AG04450 (cell line): ENCODE results near the gene CUTC. TPM values are rescaled to one million over a fixed set of nuclear protein-coding genes. Genes with fewer than 3 reads are reported as not detected.
A peak's percentile ranks its signal among the peaks of the same experiment; 100 is the strongest.

Source experiments
- CTCF ChIA-PET: fragments of 300-600, 350-600 bp; formaldehyde crosslinking; extraction: SDS; loops from one replicate; lab custom pipeline; 2022; ENCODE audit warnings: antibody characterized with exemption, inconsistent platforms; lab: Charles Lee
- POLR2A ChIA-PET: fragments of 350-600 bp; formaldehyde crosslinking; extraction: SDS; loops from one replicate; lab custom pipeline; 2021; ENCODE audit warnings: antibody characterized with exemption, inconsistent platforms; lab: Yijun Ruan, JAX
- DNase-seq: peaks from one replicate; pipeline ENCODE4 v3.0.0-alpha.2; 2011; ENCODE audit warnings: low read depth, low spot score
- H3K27ac ChIP-seq: one replicate; pipeline ENCODE4 v1.5.1; 2012; ENCODE audit warnings: low read depth, low read length, control low read depth
- H3K27me3 ChIP-seq: one replicate; pipeline ENCODE4 v1.6.0; 2012; ENCODE audit warnings: low read length; ENCODE audit not compliant: control insufficient read depth, insufficient read depth
- H3K4me3 ChIP-seq: 2 replicates; pipeline ENCODE4 v1.5.1; 2011; ENCODE audit warnings: mild to moderate bottlenecking, low read depth, low read length, control low read depth
- H3K9me3 ChIP-seq: 2 replicates; pipeline ENCODE4 v1.5.1; 2012; ENCODE audit warnings: low read length; ENCODE audit not compliant: control insufficient read depth, insufficient read depth
- polyA plus RNA-seq: library from polyadenylated mRNA; depleted of rRNA; stranded (reverse); fragments of >200 nt; gene quantifications from 2 replicates; pipeline ENCODE4 v1.2.3, GENCODE V29; 2011
- TF ChIP-seq, protein P1 (sequence below): IDR thresholded peaks from 2 replicates; pipeline ENCODE4 v1.5.1; 2011; ENCODE audit warnings: low read depth, low read length, control low read depth, inconsistent platforms

The CUTC gene
- polyA plus RNA-seq, 1 experiment, result 18.0 TPM

DNA sequence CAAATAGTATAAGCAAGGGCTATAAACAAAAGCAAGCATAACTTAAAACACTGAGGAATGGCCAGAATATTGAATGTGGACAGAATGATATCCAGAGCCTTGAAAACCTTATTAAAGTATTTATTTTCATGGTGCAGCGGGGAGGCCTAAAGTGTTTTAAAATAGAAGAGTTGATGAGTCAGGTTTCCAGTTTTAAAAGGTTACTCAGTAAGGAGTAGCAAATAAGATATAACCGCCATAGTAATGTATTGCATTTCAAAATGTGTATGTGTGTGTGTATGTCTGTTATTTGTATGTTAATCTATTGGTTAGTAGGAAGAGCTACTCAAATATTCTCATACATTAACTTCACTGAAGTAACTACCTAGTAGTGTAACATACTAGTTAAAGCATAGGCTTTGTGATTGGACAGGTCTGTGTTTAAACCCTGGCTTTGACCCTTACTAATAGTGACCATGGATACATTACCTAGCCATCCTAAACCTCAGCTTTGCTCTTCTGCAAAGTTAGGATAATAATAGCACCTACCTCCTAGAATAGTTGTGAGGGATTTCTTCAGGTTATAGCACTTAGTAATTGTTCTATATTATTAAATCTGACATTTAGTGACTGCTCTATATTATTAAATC, 16.9 kb downstream of the CUTC start:
- Histone ChIP-seq H3K27me3 (no peaks in the 10 kb centered on the region), H3K4me3 (no peak overlapping the region), H3K9me3 (no peaks in the 10 kb centered on the region), H3K27ac (no peak overlapping the region)
- ChIA-PET CTCF (no interaction called here), POLR2A (no interaction called here)
- TF ChIP-seq, protein P1, sequence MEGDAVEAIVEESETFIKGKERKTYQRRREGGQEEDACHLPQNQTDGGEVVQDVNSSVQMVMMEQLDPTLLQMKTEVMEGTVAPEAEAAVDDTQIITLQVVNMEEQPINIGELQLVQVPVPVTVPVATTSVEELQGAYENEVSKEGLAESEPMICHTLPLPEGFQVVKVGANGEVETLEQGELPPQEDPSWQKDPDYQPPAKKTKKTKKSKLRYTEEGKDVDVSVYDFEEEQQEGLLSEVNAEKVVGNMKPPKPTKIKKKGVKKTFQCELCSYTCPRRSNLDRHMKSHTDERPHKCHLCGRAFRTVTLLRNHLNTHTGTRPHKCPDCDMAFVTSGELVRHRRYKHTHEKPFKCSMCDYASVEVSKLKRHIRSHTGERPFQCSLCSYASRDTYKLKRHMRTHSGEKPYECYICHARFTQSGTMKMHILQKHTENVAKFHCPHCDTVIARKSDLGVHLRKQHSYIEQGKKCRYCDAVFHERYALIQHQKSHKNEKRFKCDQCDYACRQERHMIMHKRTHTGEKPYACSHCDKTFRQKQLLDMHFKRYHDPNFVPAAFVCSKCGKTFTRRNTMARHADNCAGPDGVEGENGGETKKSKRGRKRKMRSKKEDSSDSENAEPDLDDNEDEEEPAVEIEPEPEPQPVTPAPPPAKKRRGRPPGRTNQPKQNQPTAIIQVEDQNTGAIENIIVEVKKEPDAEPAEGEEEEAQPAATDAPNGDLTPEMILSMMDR, result no peak
- DNase-seq, result no peak

DNA sequence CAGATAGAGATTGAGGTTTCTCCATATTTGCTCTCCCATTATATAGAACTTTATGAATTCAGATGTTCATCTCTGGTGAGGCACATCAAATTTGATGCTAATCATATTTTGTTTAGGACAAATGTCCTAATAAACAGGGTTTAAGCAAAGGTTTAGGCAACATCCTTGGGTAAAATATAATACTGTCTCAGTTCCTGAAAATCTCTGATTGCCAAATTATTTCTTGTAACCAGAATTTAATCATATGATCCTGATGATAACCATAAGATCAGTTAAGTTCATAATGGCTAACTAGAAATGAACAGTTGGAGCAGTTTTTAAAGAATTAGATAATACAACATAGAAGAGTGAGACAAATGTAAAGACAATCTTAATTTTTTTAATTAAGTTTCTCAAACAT, 18.6 kb downstream of the CUTC start:
- ChIA-PET POLR2A (no interaction called here), CTCF (interaction anchor here (0.6 kb wide), 1 partner anchor 96 kb away, joined by 3 read pairs; no protein-coding TSS in a partner anchor)
- Histone ChIP-seq H3K4me3 (no peak overlapping the region), H3K27ac (no peak overlapping the region), H3K9me3 (no peaks in the 10 kb centered on the region), H3K27me3 (no peaks in the 10 kb centered on the region)
- no peak for DNase-seq
- TF ChIP-seq, protein P1, result no peak

DNA sequence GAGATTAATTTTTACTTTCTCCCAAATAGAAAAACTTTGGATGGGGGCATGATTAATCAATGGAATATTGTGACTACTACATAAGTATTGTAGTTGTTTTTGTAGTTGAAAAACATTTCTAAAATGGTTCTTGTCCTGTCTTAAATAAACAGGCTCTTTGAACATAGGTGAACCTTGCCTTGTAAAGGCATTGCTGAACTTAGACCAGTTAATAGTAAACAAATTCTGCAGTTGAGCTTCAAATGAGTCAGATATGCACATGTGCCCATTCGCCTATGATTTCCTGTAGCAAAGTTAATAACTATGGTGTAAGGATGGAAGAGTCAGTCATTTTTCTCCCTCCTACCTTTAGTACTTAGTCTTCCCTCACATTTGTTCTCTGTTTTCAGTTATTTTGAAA, 22.6 kb downstream of the CUTC start:
- TF ChIP-seq, protein P1, result no peak
- ChIA-PET CTCF (no interaction called here), POLR2A (no interaction called here)
- Histone ChIP-seq H3K27ac (peak overlapping the region; percentile 33), H3K4me3 (no peak overlapping the region), H3K9me3 (no peaks in the 10 kb centered on the region), H3K27me3 (no peaks in the 10 kb centered on the region)
- DNase-seq, result no peak

DNA sequence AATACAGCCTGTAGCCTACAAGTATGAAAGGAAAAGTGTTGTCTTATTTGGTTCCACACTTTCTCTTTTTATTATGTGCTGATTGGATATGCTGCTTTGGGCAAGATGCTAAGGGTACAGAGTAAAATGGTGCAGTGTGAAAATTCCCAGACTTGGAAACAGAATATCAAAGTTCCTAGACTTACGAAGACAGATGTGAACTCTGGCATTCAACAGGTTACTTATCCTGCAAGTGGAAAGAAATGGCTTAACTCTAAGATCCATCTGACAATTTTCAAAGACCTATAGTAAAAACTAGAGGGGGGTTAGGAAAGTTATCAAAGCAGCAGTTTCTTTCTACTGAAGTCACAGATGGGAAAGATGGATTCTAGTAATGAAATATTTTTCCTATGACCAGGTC, 24.1 kb downstream of the CUTC start:
- Histone ChIP-seq H3K9me3 (no peaks in the 10 kb centered on the region; the same call in none of the 2 replicates), H3K27ac (no peak overlapping the region), H3K27me3 (no peaks in the 10 kb centered on the region), H3K4me3 (no peak overlapping the region)
- no peak for DNase-seq
- ChIA-PET POLR2A (no interaction called here), CTCF (interaction anchor here (0.9 kb wide), 1 partner anchor 89 kb away, joined by 4 read pairs; no protein-coding TSS in a partner anchor)
- TF ChIP-seq, protein P1, result no peak

DNA sequence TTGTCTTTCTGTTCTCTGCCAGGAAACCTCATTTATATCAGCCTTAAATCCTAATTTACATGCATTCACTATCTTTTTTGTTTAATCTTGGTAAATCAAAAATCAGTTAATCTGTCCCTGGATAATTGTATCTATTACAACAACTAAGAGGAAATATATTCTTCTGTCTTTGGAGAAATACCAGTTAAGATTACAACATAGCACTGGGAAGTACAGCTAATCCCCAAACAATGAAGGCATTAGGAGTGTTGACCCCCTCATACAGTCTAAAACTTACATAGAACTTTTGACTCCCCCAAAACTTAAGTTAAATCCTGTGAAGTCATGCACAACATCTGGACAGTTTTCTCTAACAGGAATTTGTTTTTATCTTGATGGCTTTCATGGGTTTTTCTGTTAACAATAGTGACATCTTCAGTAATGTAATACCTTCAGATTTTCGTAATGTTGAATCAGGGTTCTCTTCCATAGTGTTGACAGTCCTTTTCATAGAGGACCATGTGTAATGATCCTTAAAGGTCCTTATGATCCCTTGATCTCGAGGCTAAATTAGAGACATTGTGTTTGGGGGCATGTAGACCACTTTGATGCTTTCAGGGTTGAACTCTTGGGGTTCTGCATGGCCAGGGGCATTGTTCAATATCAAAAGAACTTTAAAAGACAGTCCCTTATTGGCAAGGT, 26.3 kb downstream of the CUTC start:
- Histone ChIP-seq H3K9me3 (no peaks in the 10 kb centered on the region; the same call in none of the 2 replicates), H3K27ac (no peak overlapping the region), H3K4me3 (no peak overlapping the region), H3K27me3 (no peaks in the 10 kb centered on the region)
- ChIA-PET POLR2A (no interaction called here), CTCF (no interaction called here)
- DNase-seq, result no peak
- TF ChIP-seq, protein P1, result no peak
